Heart left ventricle (tissue), 16 donors: ENCODE measurements around the gene PFN2. TPM values are rescaled to one million over a fixed set of nuclear protein-coding genes. Genes with fewer than 3 reads are reported as not detected.

Experiments
- ATAC-seq, 4 donors: fragments of 200-7000 bp; cut with Tn5 transposase; one replicate each; pipeline ENCODE4 v1.9.1; 2020 to 2022; ENCODE audit warnings: moderate library complexity in 4 of 4, mild to moderate bottlenecking in 3 of 4, moderate number of reproducible peaks in 1 of 4
- DNase-seq, 5 donors: peaks; one replicate each; pipeline ENCODE4 v3.0.0-alpha.2; 2020
- H3K27ac ChIP-seq, 12 donors: fragments of 200-600 bp; sonication (generic) in 4 of 12; one replicate each; pipeline versions ENCODE4 v1.5.0 to v1.8.0; 2016 to 2022; ENCODE audit warnings: mild to moderate bottlenecking in 2 of 12
- H3K27me3 ChIP-seq, 9 donors: fragments of 200-600 bp; sonication (generic) in 2 of 9; one replicate each; pipeline versions ENCODE4 v1.5.1 to v1.8.0; 2016 to 2022; ENCODE audit warnings: mild to moderate bottlenecking in 3 of 9
- H3K36me3 ChIP-seq, 9 donors: fragments of 200-600 bp; sonication (generic) in 2 of 9; one replicate each; pipeline versions ENCODE4 v1.5.0 to v1.8.0; 2018 to 2022; ENCODE audit warnings: mild to moderate bottlenecking in 2 of 9
- H3K4me1 ChIP-seq, 12 donors: fragments of 200-600 bp; sonication (generic) in 4 of 12; one replicate each; pipeline versions ENCODE4 v1.5.0 to v1.8.0; 2016 to 2022; ENCODE audit warnings: mild to moderate bottlenecking in 3 of 12
- H3K4me3 ChIP-seq, 12 donors: fragments of 200-600 bp; sonication (generic) in 4 of 12; one replicate each; pipeline versions ENCODE4 v1.5.0 to v1.8.0; 2017 to 2022; ENCODE audit warnings: mild to moderate bottlenecking in 9 of 12, moderate library complexity in 4 of 12
- H3K9me3 ChIP-seq, 12 donors: fragments of 200-600 bp; sonication (generic) in 4 of 12; one replicate each; pipeline versions ENCODE4 v1.5.0 to v1.8.0; 2016 to 2022; ENCODE audit warnings: mild to moderate bottlenecking in 1 of 12
- POLR2A ChIP-seq, 2 donors: fragments of 450-650 bp; IDR thresholded peaks; one replicate each; pipeline ENCODE4 v1.6.1; 2017; ENCODE audit warnings: antibody characterized with exemption in 2 of 2, mild to moderate bottlenecking in 2 of 2, moderate library complexity in 2 of 2
- WGBS, 4 donors: extraction: QIAGEN DNeasy Blood & Tissue Kit in 2 of 4; methylation state at CpG; one replicate each; pipeline versions ENCODE4 v1.1.5 to v1.1.7; 2013 to 2018; 5-methylcytosine and 5-hydroxymethylcytosine counted together
- intact Hi-C, 10 donors: fragments of 100-400 bp; cut with DNase I; formaldehyde crosslinking; loops; one replicate each; pipeline versions ENCODE4 v1.11.1 to v1.14.2; 2022
- polyA plus RNA-seq, 2 donors: library from polyadenylated mRNA; stranded (reverse); fragments of 200-250 nt; gene quantifications; one replicate each; pipeline ENCODE4 v1.2.3, GENCODE V29; 2013
- total RNA-seq, 9 donors: library from RNA; depleted of rRNA in 2 of 9; stranded (reverse); fragments of >200 nt in 2 of 9; fragmentation: NEBNext Ultra II Directional in 3 of 9; extraction: Animal tissue kit (Norgen Biotek cat#: 25700) in 3 of 9; gene quantifications; one replicate each; pipeline versions ENCODE4 v1.1.0 to v1.2.4, GENCODE V29; 2016 to 2023
- TF ChIP-seq, protein P1 (sequence below), 12 donors: fragments of 200-600 bp; sonication (generic) in 4 of 12; IDR thresholded peaks; one replicate each; pipeline versions ENCODE4 v1.5.0 to v1.8.0; 2018 to 2022; ENCODE audit warnings: antibody characterized with exemption in 12 of 12, mild to moderate bottlenecking in 5 of 12
- donor health status: ischemic (EF 13 %, LVEDD 7.1; RV severe dilation, severe dysfunction).
- donor health status: healthy with polysubstance abuse.
- donor health status: DM: no; HTN: yes; CAD: no.
- donor health status: DM: no; HTN: no; CAD: no.
- donor health status: ischemic (EF 25% LVEDD 6.9; RV normal size, moderate dysfunction).
- donor health status: ischemic (EF 25% LVEDD 5.7; RV mildly dilated, moderate dysfunction).
- donor health status: healthy.
- donor health status: DM: yes; HTN: yes; CAD: no.
- donor health status: ischemic (EF 35%, LVEDD 5.7; RV mildly dilated, moderate dysfunction).
- donor health status: nonischemic (EF 11% LVEDD 7.7; RV severe dilation, severe dysfunction).
- donor health status: DM: yes; HTN: yes; CAD: no.
- donor health status: PGD.
- donor health status: ischemic (EF 29% LVEDD 5.4; RV normal size, mild dysfunction).
- donor health status: nonischemic (EF 23%, LVEDD 6.1; RV moderate dilation, normal function).

Gene PFN2
- total and polyA plus RNA-seq, 11 donors = 31.4 to 89.3 (median 66.1) TPM

DNA sequence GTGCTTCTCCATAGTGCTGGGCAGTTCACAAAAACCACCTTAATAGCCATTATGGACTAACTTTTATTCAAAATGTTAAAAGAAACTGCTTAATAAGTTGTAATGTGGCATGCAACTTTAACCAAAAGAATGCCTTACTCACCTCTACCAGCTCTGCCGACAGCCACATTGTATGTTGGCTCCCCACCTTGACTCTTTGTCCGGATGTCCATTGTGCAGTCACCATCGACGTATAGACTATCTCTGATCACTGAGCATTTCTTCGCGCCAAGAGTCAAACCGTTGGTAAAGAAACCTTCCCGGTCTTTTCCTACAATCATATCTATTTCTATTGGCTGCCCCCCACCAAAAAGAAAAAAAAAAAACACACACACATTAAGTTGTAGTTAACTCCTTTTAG lies 2.5 kb downstream of the PFN2 start:
- Histone ChIP-seq H3K27me3 (peaks cover 0 to 16% (median 0%) of the 10 kb centered on the region in 9 donors), H3K9me3 (no peaks in the 10 kb centered on the region), H3K27ac (peak overlapping the region in 9 of 12 donors; percentile 81 to 97 (median 92)), H3K36me3 (peaks cover 0 to 20% (median 5%) of the 10 kb centered on the region in 9 donors), H3K4me3 (peak overlapping the region in 7 of 12 donors; percentile 16 to 89 (median 84)), H3K4me1 (peaks cover 0 to 57% (median 20%) of the 10 kb centered on the region in 12 donors)
- WGBS, 4 donors = 50 to 75% (median 61%) methylated on average over 8 of the region's 8 CpGs
- intact Hi-C loops = loop anchor here (2.0 to 10.0 kb wide), 10 partner anchors 86 to 529 kb away; partner anchors contain the start of gene TSC22D2 (in 1 of the 10)
- no peak for ATAC-seq
- no peak for DNase-seq
- no peak for TF ChIP-seq POLR2A (IDR thresholded peaks at IDR 0.05)

DNA sequence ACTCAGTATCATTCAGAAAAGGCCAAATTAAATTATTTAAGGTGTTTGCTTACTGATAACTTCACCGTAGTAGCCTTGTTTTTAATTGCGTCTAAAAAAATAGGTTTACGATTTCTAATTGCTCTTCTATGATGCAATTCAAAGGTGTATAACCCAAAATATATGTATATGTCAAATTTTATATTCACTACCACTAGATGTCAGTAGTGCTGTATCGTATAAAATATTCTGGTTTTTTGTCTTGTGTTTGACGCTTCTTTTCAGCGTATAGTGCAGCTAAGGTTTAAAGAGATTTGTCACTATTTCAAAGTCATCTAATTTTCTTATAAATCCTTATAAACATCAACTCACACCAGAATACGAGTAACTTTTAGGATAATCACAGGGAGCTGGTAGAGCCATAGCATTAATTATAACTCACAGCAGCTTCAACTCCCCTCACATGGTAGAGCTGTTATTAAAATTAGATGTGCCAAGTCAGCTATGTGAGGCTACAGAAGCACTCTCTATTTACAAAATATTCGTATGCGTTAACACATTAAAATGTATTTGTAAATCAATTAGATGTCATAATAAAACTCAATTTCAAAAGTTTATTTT lies 3.5 kb downstream of the PFN2 start:
- DNase-seq (no peak), ATAC-seq (no peak)
- Histone ChIP-seq H3K4me1 (peaks cover 0 to 56% (median 20%) of the 10 kb centered on the region in 12 donors), H3K9me3 (no peaks in the 10 kb centered on the region), H3K4me3 (no peak overlapping the region), H3K27me3 (peaks cover 0 to 14% (median 0%) of the 10 kb centered on the region in 9 donors), H3K27ac (peak overlapping the region in 3 of 12 donors; percentile 6 to 95 (median 20)), H3K36me3 (peaks cover 0 to 27% (median 5%) of the 10 kb centered on the region in 9 donors)
- intact Hi-C loops = loop anchor here in 9 of 10 donors (1.0 to 10.0 kb wide), 9 partner anchors 85 to 530 kb away; partner anchors contain the start of gene TSC22D2 (in 1 of the 9)
- TF ChIP-seq, protein P1, sequence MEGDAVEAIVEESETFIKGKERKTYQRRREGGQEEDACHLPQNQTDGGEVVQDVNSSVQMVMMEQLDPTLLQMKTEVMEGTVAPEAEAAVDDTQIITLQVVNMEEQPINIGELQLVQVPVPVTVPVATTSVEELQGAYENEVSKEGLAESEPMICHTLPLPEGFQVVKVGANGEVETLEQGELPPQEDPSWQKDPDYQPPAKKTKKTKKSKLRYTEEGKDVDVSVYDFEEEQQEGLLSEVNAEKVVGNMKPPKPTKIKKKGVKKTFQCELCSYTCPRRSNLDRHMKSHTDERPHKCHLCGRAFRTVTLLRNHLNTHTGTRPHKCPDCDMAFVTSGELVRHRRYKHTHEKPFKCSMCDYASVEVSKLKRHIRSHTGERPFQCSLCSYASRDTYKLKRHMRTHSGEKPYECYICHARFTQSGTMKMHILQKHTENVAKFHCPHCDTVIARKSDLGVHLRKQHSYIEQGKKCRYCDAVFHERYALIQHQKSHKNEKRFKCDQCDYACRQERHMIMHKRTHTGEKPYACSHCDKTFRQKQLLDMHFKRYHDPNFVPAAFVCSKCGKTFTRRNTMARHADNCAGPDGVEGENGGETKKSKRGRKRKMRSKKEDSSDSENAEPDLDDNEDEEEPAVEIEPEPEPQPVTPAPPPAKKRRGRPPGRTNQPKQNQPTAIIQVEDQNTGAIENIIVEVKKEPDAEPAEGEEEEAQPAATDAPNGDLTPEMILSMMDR (IDR thresholded peaks at IDR 0.05) = peak; percentile 52 to 78 (median 64)
- no peak for TF ChIP-seq POLR2A (IDR thresholded peaks at IDR 0.05)
- WGBS, 4 donors = 20 to 27% (median 23%) methylated on average over 9 of the region's 9 CpGs

DNA sequence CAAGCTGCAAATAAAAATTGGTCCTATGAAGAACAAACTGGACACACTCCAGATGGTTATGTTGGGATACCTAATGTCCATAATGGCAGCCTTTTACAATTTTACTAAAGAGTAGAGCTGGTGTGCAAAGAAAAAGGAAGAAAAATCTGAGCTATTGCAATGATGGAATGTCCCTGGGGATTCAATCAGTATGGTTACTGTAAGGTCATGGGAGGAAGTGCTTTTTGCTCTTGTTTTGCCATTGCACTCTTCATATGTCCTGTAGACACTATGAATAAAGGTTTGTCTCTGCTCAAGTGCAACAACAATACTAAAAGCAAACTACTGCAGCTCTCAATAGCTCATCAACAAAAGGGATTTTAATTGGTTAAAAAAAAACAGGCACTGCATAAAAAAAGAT lies 5.4 kb downstream of the PFN2 start:
- intact Hi-C loops = loop anchor here in 8 of 10 donors (5.0 to 10.0 kb wide), 6 partner anchors 83 to 532 kb away; partner anchors contain the start of gene TSC22D2 (in 1 of the 8)
- ATAC-seq = no peak
- Histone ChIP-seq H3K4me1 (peaks cover 0 to 45% (median 20%) of the 10 kb centered on the region in 12 donors), H3K9me3 (no peaks in the 10 kb centered on the region), H3K36me3 (peaks cover 0 to 39% (median 16%) of the 10 kb centered on the region in 9 donors), H3K4me3 (no peak overlapping the region), H3K27ac (no peak overlapping the region), H3K27me3 (no peaks in the 10 kb centered on the region)
- DNase-seq = no peak
- TF ChIP-seq POLR2A (IDR thresholded peaks at IDR 0.05) = no peak
- TF ChIP-seq, protein P1 (IDR thresholded peaks at IDR 0.05) = no peak

DNA sequence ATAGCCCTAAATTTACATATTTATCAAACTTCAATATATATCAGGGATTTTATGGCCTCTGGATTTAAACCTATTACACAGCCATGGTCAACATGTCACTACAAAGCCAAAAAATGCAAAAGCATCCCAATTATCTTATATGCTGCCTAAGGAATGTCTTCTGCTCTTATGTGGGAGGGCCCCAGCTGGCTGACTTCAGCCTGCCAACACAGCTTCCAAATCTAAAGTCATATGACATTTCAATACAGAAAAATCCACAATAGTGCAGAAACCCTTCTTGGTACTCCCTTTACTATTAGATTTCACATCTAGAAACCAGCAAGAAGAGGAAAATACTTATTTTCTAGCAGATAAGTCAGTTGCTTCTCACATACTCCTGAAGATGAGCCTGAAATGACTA lies 6.4 kb downstream of the PFN2 start:
- ATAC-seq = no peak

More for the DNA sequence above, 6.4 kb downstream of the PFN2 start:
- TF ChIP-seq POLR2A (IDR thresholded peaks at IDR 0.05) = no peak
- TF ChIP-seq, protein P1 (IDR thresholded peaks at IDR 0.05) = no peak
- H3K9me3 ChIP-seq = no peaks in the 10 kb centered on the region
- peaks cover 0 to 40% (median 17%) of the 10 kb centered on the region in 12 donors for H3K4me1 ChIP-seq
- H3K27me3 ChIP-seq = no peaks in the 10 kb centered on the region
- intact Hi-C loops = loop anchor here in 6 of 10 donors (10.0 kb wide), 3 partner anchors 251 to 531 kb away; partner anchors contain the start of gene TSC22D2 (in 1 of the 6)
- peaks cover 0 to 46% (median 20%) of the 10 kb centered on the region in 9 donors for H3K36me3 ChIP-seq
- H3K4me3 ChIP-seq = no peak overlapping the region
- DNase-seq = no peak
- H3K27ac ChIP-seq = no peak overlapping the region
